Neutrophil (primary cell): ENCODE data around the gene ACTR5.

ENCODE experiments used
- H3K27ac ChIP-seq: fragments of 200-600 bp; sonication (generic); 2 replicates; pipeline ENCODE4 v1.5.1; 2016; ENCODE audit warnings: mild to moderate bottlenecking, moderate library complexity
- H3K27me3 ChIP-seq: fragments of 200-600 bp; sonication (generic); 2 replicates; pipeline ENCODE4 v1.6.0; 2016; ENCODE audit warnings: mild to moderate bottlenecking
- H3K36me3 ChIP-seq: fragments of 200-600 bp; sonication (generic); 2 replicates; pipeline ENCODE4 v1.5.1; 2017
- H3K4me1 ChIP-seq, 2 experiments: fragments of 200-600 bp in 1 of 2; sonication (generic) in 1 of 2; 1 replicate in 1 of 2; 2 replicates in 1 of 2; pipeline versions ENCODE4 v1.5.1 to v1.6.1; 2013 to 2016; ENCODE audit warnings: low read depth in 1 of 2, low read length in 1 of 2, mild to moderate bottlenecking in 1 of 2, moderate library complexity in 1 of 2; ENCODE audit not compliant: control insufficient read depth in 1 of 2, insufficient read depth in 1 of 2
- H3K4me3 ChIP-seq, 2 experiments: fragments of 200-600 bp in 1 of 2; sonication (generic) in 1 of 2; 1 replicate in 1 of 2; 2 replicates in 1 of 2; pipeline ENCODE4 v1.5.1; 2013 to 2016; ENCODE audit warnings: low read depth in 1 of 2, low read length in 1 of 2, mild to moderate bottlenecking in 1 of 2, moderate library complexity in 1 of 2
- H3K9me3 ChIP-seq: fragments of 200-600 bp; sonication (generic); 2 replicates; pipeline ENCODE4 v1.5.1; 2016
- CTCF ChIP-seq: fragments of 200-600 bp; sonication (generic); IDR thresholded peaks from 2 replicates; pipeline ENCODE4 v1.5.1; 2016; ENCODE audit warnings: antibody characterized with exemption

ACTR5 gene

GRCh38 chr20:38759106-38759505 lies 10.8 kb downstream of the ACTR5 start:
- TF ChIP-seq CTCF = no peak
- peaks cover 21 to 24% of the 10 kb centered on the region in 2 experiments for H3K4me1 ChIP-seq
- H3K36me3 ChIP-seq = peaks cover 30% of the 10 kb centered on the region

GRCh38 chr20:38760978-38761377 lies 12.7 kb downstream of the ACTR5 start:
- no peaks in the 10 kb centered on the region for H3K27me3 ChIP-seq
- no peak overlapping the region for H3K27ac ChIP-seq
- peaks cover 29% of the 10 kb centered on the region for H3K36me3 ChIP-seq
- H3K9me3 ChIP-seq = no peaks in the 10 kb centered on the region
- TF ChIP-seq CTCF = no peak
- H3K4me1 ChIP-seq = peaks cover 15 to 17% of the 10 kb centered on the region in 2 experiments
- H3K4me3 ChIP-seq = no peak overlapping the region

More at GRCh38 chr20:38759106-38759505, 10.8 kb downstream of the ACTR5 start:
- Histone ChIP-seq H3K27ac (no peak overlapping the region), H3K4me3 (no peak overlapping the region), H3K9me3 (no peaks in the 10 kb centered on the region), H3K27me3 (no peaks in the 10 kb centered on the region)

DNA sequence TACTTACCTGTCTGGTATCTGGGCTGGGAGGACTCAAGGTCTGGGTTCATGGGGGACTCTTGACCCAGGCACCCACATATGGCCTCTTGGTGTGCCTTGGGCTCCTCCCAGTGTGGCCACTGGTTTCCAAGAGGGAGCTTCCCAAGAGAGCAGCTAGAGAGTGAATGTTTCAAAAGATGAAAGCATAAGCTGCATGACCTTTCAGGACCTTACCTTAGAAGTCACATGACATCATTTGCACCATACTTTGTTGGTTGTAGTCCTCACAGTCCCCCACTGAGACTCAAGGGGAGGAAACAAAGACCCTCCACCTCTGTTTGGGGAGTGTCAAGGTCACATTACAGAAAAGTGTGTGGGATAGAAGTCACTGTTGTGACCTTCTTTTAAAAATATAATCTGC lies 13.9 kb downstream of the ACTR5 start:
- Histone ChIP-seq H3K27ac (no peak overlapping the region), H3K36me3 (peaks cover 27% of the 10 kb centered on the region), H3K4me1 (peaks cover 15 to 17% of the 10 kb centered on the region in 2 experiments), H3K4me3 (no peak overlapping the region), H3K9me3 (no peaks in the 10 kb centered on the region), H3K27me3 (no peaks in the 10 kb centered on the region)
- no peak for TF ChIP-seq CTCF

DNA sequence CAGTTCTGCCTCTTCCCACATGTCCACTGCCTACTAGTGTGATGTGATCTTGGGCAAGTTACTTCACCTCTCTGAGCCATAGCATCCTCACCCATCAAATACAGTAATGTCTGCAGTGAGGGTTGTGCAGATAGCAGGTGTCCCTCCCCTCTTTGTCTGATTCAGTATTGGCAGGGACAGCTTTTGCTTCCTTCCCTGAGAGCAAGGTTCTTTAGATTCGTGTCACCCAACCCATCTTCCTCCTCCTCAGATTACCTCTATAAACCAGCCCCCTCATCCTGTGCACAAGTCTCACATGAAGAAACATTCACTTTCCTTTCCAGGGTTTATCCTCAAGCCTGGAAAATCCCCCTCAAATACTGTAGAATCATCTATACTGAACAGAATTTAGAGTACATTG lies 15.4 kb downstream of the ACTR5 start:
- no peak overlapping the region for H3K27ac ChIP-seq
- H3K4me1 ChIP-seq = peaks cover 15 to 17% of the 10 kb centered on the region in 2 experiments
- H3K4me3 ChIP-seq = no peak overlapping the region
- no peak for TF ChIP-seq CTCF
- no peaks in the 10 kb centered on the region for H3K27me3 ChIP-seq
- peaks cover 35% of the 10 kb centered on the region for H3K36me3 ChIP-seq
- no peaks in the 10 kb centered on the region for H3K9me3 ChIP-seq

DNA sequence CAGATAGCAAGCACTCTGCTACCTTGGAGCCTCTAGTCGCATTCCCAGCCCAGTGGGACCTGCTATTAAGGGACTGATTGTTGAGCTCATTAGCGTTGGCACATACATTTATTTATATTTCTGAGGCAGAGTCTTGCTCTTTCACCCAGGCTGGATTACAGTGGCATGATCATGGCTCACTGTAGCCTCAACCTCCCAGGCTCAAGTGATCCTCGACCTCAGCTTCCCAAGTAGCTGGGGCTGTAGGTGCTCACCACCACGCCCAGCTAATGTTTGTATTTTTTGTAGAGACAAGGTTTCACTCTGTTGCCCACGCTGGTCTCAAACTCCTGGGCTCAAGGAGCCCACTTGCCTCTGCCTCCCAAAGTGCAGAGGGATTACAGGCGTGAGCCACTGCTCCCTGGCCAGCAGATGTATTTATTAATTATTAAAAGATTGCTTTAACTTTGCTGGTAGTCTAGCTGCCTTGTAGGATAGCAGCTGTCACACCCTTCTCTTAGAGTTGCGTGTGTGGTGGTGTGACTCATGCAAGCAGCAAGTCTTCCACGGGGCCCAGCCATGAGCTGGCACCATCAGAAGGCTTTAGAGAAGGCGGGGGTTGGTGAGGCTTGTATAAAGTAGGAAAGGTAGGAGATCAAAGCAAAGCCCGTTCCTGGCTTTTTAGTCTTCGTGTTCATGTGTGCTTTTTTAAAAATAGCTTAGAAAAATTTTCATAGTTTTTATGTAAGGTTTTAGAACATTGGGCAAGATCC lies 16.5 kb downstream of the ACTR5 start:
- Histone ChIP-seq H3K9me3 (no peaks in the 10 kb centered on the region), H3K27ac (no peak overlapping the region), H3K27me3 (no peaks in the 10 kb centered on the region), H3K4me1 (peaks cover 15 to 17% of the 10 kb centered on the region in 2 experiments), H3K36me3 (peaks cover 40% of the 10 kb centered on the region), H3K4me3 (no peak overlapping the region)
- TF ChIP-seq CTCF = no peak
